ENCODE data around the gene IFNK.

DNA sequence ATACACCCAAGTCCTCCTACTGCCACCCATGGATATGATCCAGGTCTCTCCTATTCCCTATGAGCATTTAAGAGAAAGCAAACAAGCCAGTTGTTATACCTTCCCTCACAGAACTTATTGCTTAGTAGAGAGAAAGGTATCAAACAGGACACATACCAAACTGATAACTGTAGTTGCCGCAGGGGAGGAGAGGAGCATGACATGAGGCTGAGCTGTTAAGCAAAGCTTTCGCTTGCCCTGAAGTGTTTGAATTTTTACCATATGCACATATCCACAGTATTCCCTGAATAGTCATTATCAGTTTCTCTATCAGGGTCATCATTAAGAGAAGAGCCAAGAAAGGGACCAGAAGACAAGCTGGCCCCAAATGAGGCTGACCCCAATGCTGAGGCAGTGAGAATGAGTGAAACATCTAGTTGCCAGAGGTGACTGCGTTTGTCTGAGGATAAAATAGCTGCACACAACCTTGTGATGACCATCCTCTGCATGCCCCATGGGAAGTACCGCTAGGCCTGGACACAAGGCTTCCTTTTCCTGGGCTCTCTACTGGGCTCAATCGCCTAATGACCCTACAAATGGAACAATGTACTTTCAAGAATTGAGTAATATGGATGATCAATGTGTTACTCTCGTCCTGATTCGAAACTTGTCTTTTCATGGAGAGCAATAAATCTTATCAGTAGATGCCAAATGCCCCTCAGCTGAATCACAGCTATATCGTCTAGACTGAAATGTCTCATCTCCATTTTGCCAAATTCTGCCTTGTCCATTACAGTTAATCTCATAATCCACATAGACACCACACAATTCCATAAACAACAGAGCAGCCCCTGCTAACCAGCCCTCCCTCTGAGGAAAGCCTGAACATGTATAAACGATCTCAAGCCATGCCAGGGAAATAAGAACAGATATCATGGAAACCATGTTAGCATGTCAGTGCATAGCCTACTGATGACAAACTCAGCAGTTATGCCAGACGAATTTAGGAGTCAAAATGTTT, 4.3 kb upstream of the IFNK start:
- TF ChIP-seq, protein P1, sequence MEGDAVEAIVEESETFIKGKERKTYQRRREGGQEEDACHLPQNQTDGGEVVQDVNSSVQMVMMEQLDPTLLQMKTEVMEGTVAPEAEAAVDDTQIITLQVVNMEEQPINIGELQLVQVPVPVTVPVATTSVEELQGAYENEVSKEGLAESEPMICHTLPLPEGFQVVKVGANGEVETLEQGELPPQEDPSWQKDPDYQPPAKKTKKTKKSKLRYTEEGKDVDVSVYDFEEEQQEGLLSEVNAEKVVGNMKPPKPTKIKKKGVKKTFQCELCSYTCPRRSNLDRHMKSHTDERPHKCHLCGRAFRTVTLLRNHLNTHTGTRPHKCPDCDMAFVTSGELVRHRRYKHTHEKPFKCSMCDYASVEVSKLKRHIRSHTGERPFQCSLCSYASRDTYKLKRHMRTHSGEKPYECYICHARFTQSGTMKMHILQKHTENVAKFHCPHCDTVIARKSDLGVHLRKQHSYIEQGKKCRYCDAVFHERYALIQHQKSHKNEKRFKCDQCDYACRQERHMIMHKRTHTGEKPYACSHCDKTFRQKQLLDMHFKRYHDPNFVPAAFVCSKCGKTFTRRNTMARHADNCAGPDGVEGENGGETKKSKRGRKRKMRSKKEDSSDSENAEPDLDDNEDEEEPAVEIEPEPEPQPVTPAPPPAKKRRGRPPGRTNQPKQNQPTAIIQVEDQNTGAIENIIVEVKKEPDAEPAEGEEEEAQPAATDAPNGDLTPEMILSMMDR (conservative IDR thresholded peaks at IDR 0.05), result no peak
- TF ChIP-seq EZH2 (IDR thresholded peaks at IDR 0.05; ENCODE audit: low read depth), result no peak

Data from PC-9 (cell line).